CD1c-positive myeloid dendritic cell (primary cell): Measurements from ENCODE around the gene BCR.

Source experiments
- DNase-seq: peaks from one replicate; pipeline ENCODE4 v3.0.0-alpha.2; 2016; ENCODE audit errors: extremely low spot score

The BCR gene

DNA sequence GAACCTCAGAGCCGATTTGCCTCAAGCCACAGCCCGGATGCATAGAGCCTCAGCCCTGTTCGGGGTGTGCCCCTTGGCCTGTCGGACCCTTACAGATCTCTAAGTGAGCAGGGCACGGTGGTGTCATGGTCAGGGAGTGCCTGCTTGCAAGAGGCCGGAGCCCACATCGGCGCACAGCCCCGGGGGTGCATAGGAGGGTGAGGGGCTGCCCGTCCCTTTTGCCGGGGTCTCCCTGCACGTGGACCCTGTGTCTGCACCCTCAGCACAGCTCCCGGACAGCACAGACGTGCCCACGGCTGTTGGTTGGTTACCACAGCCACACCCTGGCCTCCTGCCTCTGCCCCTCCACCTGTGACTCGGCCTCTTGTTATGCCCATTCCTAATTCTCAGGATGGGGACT lies 28.5 kb upstream of the BCR start:
- DNase-seq, result no peak

GRCh38 chr22:23152238-23153114 lies 27.8 kb upstream of the BCR start:
- peak; percentile 63 for DNase-seq

- no peak for DNase-seq
Measured at GRCh38 chr22:23153994-23154393, 26.3 kb upstream of the BCR start.

DNA sequence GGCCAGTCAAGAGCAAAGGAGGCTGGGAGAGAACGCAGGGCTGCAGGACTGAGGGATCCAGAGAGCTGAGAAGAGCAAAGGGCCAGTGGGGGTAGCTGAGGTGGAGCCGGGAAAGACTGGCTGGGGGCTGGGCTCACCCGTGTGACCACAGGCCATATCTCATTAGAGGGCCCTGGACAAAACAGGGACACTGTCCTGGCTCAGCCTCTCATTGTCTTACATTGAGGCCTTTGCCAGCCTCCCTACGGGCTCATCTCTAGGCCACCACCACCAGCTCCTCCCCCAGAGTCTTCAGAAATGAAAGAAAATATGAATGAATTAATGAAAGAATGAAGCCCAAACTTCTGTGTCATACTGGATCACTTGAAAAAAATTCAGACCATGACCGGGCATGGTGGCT lies 25.8 kb upstream of the BCR start:
- no peak for DNase-seq

DNA sequence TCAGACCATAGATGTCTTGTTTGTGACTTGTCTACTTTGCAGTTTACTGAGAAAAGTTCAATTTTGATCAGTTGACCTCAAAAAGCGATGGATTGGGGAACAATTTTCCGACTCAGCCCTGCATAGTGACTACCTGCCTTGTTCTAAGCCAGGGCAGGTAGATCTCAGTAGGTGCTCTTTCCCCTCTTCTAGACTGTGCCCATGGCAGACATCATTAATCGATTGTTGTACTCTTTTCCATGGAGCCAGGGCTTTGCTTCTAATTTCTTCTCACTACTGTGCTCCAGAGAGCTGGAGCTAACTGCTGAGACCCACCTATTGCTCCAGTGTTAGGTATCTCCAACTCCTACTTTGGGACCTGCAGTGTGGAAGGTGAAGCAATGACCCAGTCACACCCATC lies 25.2 kb upstream of the BCR start:
- DNase-seq, result no peak

- DNase-seq, result no peak
Measured at GRCh38 chr22:23155831-23156230, 24.5 kb upstream of the BCR start.

DNA sequence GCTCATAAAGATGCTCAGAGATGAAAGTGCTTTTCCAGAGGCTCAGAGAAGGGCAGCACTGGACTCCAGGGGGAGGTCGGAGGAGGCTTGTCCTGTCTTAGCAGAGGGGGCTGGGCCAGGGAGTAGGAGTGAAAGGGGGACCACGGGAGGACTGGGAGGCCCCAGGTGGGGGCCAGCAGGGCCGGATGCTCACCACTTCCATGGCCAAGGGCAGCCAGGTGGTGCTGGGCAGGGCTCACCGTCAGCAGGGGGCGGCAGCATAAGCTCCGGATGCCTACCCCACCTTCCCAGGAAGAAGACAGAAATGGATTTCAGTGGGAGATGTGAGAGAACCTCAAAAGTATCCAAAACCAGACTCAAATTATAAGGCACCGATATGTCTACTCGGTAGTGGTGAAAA lies 24.0 kb upstream of the BCR start:
- DNase-seq, result no peak

- no peak for DNase-seq
Measured at GRCh38 chr22:23157560-23158515, 22.5 kb upstream of the BCR start.

DNA sequence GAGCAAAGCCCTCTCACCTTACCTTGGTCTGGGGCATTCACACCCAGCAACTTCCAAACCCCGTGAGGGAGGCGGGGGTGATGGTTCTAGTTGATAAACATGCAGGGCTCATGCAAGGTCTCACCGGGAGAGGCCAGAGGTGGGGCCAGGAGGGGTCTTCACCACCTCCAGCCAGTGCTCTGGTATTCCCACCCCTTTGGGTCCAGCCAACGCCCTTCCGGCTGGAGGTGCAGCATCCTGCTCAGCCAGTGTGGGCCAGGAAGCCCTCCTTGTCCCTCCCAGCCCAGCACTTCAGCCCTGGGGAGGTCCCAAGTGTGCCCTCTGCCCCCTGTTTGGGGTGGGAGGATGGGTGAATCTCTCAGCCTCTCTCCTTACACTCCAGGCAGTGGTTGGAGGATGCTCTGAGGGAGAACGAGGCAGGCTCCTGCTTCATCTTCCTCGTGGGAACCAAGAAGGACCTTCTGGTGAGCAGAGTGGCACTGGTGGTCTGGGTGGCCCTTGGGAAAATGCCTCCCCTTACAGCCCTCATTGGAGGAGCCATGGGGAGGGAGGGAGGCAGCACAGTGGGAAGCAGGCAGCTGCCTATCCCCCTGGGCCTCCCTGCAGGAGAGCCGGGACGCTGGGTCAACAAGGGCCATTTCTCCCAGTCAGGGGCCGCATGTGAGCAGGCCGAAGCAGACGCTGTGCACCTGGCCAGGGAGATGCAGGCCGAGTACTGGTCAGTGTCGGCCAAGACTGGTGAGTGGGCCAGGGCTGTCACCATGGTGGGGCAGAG lies 21.6 kb upstream of the BCR start:
- no peak for DNase-seq

DNA sequence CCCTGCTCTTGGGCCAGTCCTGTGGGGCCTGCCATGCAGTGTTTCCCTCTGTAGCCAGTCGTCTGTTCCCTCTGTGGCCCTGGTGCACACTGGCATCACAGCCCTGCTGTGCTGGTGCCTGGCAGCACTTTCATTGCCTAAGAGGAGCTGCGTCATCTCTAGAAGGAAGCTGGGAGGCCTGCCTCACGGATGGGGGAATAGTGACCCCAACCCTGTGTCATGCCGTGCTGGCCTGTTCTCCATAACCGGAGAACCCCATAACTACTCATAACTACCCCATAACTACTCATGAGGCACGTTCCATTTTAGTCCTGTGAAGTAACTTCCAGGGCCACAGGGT lies 21.0 kb upstream of the BCR start:
- no peak for DNase-seq

- no peak for DNase-seq
Measured at GRCh38 chr22:23161029-23161428, 19.3 kb upstream of the BCR start.

- no peak for DNase-seq
Measured at GRCh38 chr22:23161574-23161973, 18.7 kb upstream of the BCR start.

DNA sequence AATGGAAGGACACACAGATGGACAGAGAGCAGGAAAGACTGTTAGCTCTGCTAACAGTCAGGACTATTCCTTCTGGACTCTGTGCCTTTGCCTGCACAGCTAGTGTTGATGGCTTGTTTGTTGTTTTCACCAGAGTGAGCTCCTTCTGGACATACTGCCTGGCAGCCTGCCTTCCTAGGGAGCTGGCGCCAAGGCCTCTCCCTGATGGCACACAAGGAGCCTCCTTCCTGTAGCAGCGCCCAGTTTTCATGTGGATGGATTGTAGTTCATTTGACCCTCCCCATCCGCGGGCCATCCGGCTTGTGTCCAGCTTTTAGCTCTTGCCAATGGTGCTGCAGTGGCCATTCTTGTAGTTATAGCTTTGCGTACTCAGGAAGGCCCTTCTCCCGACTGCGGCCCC lies 16.6 kb upstream of the BCR start:
- DNase-seq, result no peak

DNA sequence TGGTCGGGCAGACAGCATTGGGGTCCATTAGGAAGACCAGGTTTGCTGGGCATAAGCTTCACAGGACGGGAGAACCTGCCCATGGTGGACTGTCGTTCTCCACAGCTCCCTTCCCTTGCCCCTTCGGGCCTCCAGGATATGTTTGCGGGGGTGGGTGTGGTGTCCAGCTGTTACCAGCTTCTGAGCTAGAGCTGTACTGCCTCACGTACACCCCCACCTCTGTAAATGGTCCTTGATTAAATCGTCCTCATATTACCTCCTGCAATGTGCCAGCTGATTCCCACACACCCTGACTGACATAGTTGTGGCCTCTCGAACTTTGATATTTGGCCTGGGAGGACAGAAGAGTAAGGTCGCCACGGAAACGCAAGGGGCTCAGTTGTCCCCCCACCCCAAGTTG lies 16.2 kb upstream of the BCR start:
- DNase-seq, result no peak

- DNase-seq, result no peak
Measured at GRCh38 chr22:23166042-23166831, 14.1 kb upstream of the BCR start.

- no peak for DNase-seq
Measured at GRCh38 chr22:23166841-23167616, 13.3 kb upstream of the BCR start.

- no peak for DNase-seq
Measured at GRCh38 chr22:23168391-23169042, 11.8 kb upstream of the BCR start.

DNA sequence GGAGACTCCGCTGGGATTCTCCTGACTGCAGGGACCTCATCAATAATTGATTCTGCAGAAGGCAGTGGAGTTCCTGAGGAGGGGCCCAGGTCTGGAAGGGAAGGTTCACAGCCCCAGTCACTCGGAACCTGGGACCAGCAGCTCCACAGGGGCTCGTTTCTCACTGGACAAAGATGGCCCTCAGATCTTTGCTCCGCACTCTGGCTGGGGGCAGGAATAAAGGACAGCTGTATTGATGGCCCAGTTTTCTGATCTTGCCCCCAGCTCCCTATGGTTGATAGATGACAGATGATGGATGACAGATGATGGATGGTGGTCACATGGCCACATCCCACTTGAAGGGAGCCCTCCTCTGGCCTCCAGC lies 11.3 kb upstream of the BCR start:
- no peak for DNase-seq

DNA sequence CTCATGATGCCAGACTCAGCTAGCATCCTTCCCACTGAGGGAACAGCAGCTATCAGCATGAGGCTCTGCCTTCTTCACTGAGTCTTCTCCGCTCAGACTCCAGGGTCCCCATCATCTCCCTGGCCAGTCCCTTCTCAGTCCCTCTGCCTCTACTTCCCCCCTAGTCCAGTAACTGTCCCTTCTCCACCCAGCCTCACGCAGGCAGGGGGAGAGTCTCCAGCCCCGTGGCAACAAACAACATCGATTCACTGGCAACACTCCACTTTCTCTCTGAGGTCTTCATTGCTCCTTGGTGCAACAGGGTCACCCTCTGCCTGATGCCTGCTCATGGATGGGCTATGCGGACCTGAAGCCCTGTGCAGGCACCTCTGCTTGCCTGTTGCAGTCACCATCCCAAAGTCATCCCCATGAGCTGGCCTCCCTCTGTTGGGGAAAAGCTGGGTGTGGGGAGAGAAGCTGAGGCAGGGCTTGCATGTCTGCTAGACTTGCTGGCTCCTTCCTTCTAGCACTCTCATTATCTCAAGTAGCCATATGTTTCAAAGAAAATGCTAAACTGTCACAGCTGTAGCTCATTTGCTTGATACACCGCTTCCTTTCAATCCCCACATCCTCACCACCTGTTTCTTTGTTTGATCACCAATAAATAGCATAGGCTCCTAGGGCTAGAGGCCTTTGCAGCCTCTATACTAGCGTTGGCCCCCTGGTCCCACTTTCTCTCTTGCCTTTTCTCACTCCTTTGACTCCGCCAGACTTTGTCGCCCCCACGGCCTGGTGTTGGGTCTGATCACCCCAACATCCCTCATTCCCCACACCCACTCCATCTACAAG lies 4.3 kb upstream of the BCR start:
- DNase-seq, result no peak
